ENCODE data around the gene ARHGEF39. TPM values are rescaled to one million over a fixed set of nuclear protein-coding genes. Genes with fewer than 3 reads are reported as not detected.
"Not testable (repeated sequence)": the region's sequence is repeated elsewhere in the genome, so short reads cannot be mapped to it uniquely, and the experiment has no call there.

The ARHGEF39 gene
- total RNA-seq, 1 donor = 0.10 TPM

DNA sequence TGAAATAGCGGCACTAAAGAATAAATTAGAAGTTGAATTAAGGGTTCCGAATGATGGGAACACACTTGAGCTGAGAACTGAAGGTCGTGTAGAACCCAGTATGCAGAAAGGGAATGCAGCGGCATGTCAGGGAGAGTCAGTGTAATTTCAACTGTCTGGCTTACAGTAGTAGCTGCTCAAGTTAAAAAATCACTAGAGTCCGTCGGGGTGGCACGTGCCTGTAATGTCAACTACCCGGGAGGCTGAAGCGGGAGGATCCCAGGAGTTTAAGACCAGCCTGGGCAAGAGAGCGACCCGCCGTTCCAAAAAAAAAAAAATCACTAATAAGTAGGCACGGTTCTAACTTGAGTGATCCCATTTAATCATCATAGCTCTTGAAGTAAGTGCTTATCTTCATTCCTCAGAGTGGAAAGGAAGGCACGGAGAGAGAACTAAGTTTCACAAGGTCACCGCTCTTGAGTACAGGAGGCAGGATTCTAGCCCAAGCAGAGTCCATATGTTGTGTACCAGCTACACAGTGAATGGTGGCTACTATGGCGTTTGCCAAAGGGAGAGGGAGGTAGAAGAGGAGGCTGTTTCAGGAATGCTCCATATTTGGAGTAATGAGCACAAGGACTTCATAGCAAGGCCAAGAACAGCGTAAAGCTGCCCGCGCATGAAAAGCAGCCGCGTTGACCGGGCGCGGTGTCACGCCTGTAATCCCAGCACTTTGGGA, 8.0 kb downstream of the ARHGEF39 start:
- Histone ChIP-seq H3K4me1 (ENCODE audit: insufficient read depth, low read length) (peaks cover 60% of the 10 kb centered on the region), H3K4me3 (ENCODE audit: low read length) (peak overlapping the region; percentile 87), H3K9me3 (ENCODE audit: low read depth, low read length) (no peaks in the 10 kb centered on the region), H3K27me3 (ENCODE audit: insufficient read depth, low read length) (no peaks in the 10 kb centered on the region)

DNA sequence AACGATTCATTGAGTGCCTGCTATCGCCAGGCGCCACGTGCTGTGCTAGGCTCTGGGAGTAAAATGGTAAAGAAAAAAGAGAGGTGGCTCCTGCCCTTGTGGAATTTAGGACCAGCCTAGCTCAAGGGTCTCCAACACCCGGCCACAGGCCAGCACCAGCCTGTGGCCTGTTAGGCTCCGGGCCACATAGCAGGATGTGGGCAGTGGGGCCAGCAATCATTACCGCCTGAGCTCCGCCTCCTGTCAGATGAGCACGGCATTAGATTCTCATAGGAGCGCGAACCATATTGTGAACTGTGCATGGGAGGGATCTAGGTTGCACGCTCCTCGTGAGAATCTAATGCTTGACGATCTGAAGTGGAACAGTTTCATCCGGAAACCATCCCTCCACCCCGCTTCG, 8.6 kb downstream of the ARHGEF39 start:
- Histone ChIP-seq H3K27me3 (ENCODE audit: insufficient read depth, low read length) (no peaks in the 10 kb centered on the region), H3K9me3 (ENCODE audit: low read depth, low read length) (no peaks in the 10 kb centered on the region), H3K4me3 (ENCODE audit: low read length) (no peak overlapping the region), H3K4me1 (ENCODE audit: insufficient read depth, low read length) (peaks cover 60% of the 10 kb centered on the region)

DNA sequence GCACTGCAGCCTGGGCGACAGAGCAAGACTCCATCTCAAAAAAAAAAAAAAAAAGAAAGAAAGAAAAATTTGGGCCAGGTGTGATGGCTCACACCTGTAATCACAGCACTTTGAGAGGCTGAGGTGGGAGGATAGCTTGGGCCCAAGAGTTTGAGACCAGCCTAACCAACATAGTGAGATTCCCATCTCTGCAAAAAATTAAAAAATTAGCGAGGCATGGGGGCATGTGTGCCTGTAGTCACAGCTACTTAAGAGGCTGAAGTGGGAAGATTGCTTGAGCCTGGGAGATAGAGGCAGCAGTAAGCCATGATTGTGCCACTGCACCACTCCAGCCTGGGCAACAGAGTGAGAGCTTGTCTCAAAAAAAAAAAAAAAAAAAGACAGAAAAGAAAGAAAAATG, 11.4 kb downstream of the ARHGEF39 start:
- no peak overlapping the region for H3K4me3 ChIP-seq (ENCODE audit: low read length)
- H3K9me3 ChIP-seq (ENCODE audit: low read depth, low read length) = no peaks in the 10 kb centered on the region
- H3K4me1 ChIP-seq (ENCODE audit: insufficient read depth, low read length) = peaks cover 57% of the 10 kb centered on the region
- no peaks in the 10 kb centered on the region for H3K27me3 ChIP-seq (ENCODE audit: insufficient read depth, low read length)

DNA sequence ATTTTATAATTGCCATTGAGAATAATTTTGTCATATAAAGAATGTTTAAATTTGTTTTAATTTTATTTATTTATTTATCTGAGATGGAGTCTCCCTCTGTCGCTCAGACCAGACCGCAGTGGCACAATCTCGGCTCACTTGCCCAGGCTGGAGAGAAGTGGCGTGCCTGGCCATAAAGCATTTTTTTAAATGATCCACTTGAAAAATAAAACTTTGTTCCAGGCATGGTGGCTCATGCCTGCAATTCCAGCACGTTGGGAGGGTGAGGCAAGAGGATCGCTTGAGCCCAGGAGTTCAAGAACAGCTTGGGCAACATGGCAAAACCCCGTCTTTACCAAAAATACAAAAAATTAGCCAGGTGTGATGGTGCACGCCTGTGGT, 12.2 kb downstream of the ARHGEF39 start:
- Histone ChIP-seq H3K4me1 (ENCODE audit: insufficient read depth, low read length) (peaks cover 64% of the 10 kb centered on the region), H3K4me3 (ENCODE audit: low read length) (no peak overlapping the region)

DNA sequence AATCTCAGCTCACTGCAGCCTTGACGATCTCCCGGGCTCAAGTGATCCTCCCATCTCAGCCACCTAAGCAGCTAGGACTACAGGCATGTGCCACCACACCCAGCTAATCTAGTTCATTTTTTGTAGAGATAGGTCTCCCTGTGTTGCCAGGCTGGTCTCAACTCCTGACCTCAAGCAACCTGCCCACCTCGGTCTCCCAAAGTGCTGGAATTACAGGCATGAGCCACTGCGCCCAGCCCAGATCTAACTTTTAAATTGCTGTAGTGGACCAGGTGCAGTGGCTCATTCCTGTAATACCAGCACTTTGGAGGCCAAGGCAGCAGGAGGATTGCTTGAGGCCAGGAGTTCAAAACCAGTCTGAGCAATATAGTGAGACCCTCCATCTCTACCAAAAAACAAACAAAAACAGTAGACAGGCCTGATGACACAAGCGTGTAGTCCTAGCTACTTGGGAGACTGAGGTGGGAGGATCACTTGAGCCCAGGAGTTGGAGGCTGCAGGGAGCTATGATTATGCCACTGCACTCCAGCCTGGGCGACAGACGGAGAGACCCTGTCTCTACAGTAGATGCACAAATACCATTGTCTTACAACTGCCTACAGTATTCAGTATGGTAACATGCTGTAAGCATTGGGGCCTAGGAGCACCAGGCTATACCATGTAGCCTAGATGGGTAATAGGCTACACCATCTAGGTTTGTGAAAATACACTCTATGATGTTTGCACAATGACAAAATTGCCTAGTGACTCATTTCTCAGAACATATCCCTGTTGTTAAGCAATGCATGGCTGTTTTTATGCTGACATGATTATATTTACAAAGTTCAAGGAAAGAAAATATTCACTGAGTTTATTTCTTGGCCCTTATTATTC, 12.8 kb downstream of the ARHGEF39 start:
- no peak overlapping the region for H3K4me3 ChIP-seq (ENCODE audit: low read length)
- H3K9me3 ChIP-seq (ENCODE audit: low read depth, low read length) = no peaks in the 10 kb centered on the region
- no peaks in the 10 kb centered on the region for H3K27me3 ChIP-seq (ENCODE audit: insufficient read depth, low read length)
- peaks cover 64% of the 10 kb centered on the region for H3K4me1 ChIP-seq (ENCODE audit: insufficient read depth, low read length)

More for the DNA sequence above, 12.2 kb downstream of the ARHGEF39 start:
- H3K9me3 ChIP-seq (ENCODE audit: low read depth, low read length) = no peaks in the 10 kb centered on the region
- H3K27me3 ChIP-seq (ENCODE audit: insufficient read depth, low read length) = no peaks in the 10 kb centered on the region

DNA sequence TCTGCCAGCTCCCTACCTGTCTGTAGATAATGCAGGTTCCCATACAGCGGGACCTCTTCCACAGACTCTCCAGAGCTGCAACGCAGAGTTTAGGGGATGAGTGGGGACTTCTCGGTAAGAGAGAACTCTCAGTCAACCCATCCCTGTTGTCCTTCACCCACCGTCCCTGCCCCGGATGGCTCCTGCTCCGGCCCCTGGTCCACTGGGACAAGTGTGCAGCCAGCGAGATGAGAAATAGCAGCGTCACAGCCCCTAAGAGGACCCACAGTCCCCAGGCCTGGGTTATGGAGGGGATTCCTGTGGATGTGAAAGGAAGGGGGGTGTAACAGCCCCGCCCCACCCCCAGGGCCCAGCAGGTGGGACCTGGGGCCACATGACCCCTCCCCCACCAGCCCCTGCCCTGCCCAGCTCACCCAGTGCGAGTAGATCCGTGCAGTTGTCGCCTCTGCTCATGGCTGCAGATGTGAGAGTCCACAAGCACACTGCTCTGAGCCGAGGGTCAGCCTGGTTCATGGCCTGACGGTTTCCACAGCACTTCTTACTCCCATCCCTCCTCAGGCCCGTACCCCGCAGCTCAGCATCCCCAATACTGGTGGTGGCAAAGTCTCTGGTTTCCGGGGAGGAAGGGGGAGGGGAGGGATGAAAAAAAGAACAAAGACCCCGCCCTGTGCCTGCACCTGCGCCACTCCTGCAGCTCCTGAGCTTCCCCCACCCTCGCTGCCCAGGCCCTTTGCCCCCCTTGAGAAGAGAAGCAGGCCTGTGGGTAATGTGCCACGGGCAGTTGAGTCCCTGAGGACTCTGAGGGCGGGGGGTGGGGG, 14.4 kb downstream of the ARHGEF39 start, which contains the start of gene SIT1:
SIT1 (minus strand) TSS at position 591 of the 818 bp plus-strand sequence; CDS start at position 513, 78 bp downstream.
- Histone ChIP-seq H3K4me3 (ENCODE audit: low read length) (peak within 1 kb of the TSS; percentile 51), H3K9me3 (ENCODE audit: low read depth, low read length) (no peaks in the 10 kb centered on the region), H3K27me3 (ENCODE audit: insufficient read depth, low read length) (no peaks in the 10 kb centered on the region), H3K4me1 (ENCODE audit: insufficient read depth, low read length) (peaks cover 66% of the 10 kb centered on the region)

DNA sequence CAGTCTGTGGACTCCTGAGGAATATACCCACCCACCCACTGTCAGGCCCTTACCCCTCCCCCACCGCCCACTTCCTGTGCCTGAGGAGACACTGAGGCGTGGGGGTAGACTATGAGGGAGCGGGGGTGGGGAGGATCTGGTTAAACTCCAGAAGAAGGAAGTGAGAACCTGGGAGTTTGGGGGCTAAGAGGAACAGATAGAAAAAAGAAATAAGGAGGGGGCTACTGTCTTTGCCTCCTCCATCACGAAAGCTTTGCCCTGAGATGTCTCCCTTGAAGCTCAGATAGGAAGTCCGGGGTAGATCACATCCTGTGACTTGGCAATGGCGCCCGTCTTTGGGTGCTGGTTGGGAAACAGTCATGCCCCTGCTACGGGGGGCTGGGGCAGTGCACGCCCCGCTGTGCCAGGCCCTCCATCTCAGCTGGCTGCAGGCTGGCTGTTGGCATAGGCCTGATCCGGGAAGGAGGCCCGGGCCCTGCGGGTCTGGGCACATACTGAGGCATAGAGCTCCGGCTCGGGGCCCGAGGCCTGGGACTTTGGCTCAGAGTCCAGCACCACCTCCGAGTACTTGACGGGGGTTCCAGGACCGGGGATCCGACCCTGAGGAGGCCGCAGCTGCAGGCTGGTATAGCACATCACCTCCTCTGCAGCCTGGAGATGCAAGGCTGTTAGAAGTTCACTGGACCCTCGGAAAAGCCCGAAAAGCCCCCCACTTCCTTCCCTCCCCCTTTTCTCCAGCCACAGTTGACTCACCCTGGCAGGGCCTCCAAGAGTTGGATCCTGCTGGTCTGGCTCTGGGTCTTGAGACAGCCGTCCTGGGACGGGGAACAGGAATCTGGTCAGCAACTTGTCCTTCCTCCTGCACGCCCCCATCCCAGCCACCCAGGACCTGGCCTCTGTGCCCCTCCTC, 15.3 kb downstream of the ARHGEF39 start:
- Histone ChIP-seq H3K4me1 (ENCODE audit: insufficient read depth, low read length) (peaks cover 75% of the 10 kb centered on the region), H3K27me3 (ENCODE audit: insufficient read depth, low read length) (no peaks in the 10 kb centered on the region), H3K4me3 (ENCODE audit: low read length) (peak overlapping the region; percentile 51), H3K9me3 (ENCODE audit: low read depth, low read length) (no peaks in the 10 kb centered on the region)

DNA sequence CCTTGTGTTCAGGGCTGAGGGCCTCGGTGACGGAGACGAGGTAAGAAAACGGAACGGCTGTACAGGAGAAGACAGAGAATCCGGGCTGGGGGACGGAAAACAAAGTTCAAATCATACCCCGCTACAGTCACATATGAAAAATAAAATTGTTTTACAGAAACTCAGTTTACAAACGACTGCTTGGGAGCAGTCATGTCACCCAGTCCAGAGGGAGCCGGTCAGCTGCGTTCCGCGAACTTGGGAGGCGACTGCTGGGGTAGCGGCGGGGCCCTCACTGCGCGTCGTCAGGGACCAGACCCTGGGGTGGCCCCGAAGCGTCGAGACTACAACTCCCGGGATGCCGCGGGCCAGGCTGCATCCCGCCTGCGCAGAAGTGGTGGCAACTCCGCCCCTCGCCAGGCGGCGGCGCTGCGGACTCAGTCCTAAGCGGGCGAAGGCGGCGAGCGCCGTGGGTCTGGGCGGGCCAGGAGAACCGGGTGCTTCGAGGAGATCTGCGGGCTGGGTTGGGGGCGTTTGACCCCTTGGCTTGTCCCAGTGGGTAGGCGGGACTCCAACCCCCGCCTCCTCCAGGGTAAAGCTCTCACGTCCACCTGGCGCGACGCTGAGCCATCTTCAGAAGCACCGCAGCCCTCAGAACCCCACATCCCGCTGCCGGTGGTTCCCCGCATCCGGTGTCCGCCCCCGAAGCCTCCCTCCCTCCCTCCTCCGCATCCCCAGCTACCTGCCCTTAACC, 18.3 kb downstream of the ARHGEF39 start:
- no peaks in the 10 kb centered on the region for H3K9me3 ChIP-seq (ENCODE audit: low read depth, low read length)
- peak overlapping the region; percentile 51 for H3K4me3 ChIP-seq (ENCODE audit: low read length)
- no peaks in the 10 kb centered on the region for H3K27me3 ChIP-seq (ENCODE audit: insufficient read depth, low read length)
- H3K4me1 ChIP-seq (ENCODE audit: insufficient read depth, low read length) = peaks cover 92% of the 10 kb centered on the region

DNA sequence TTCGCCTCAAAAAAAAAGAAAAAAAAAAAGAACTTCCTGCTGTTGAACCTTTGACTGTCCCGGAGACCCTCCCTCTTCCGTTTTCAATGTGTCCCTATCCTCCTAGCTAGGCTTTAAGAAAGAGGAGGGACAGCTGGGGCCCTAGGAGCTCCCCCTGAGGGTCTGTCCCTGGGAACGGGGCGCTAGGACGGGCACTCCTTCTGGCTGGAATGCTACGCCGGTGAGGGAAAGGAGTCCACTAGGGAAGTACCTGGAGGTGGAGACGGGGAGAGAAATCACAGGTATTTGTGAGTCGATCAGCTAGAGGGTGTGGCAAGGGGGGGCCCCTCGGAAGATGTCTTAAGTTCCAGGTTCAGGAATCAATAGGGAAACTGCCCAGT, 18.9 kb downstream of the ARHGEF39 start:
- Histone ChIP-seq H3K4me1 (ENCODE audit: insufficient read depth, low read length) (peaks cover 92% of the 10 kb centered on the region), H3K27me3 (ENCODE audit: insufficient read depth, low read length) (no peaks in the 10 kb centered on the region), H3K4me3 (ENCODE audit: low read length) (peak overlapping the region; percentile 51), H3K9me3 (ENCODE audit: low read depth, low read length) (no peaks in the 10 kb centered on the region)

DNA sequence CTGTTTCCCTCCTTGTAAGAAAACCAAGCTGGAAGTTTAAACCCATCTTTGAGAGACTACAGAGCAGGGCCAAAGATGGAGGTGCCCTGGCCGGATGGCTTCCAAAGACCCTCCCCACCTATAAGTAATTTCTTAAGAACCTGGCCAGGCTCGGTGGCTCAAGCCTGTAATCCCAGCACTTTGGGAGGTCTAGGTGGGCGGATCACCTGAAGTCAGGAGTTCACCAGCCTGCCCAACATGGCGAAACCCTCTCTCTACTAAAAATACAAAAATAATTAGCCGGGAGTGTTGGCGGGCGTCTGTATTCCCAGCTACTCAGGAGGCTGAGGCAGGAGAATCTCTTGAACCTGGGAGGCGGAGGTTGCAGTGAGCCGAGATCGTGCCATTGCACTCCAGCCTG, 19.3 kb downstream of the ARHGEF39 start:
- peak overlapping the region; percentile 51 for H3K4me3 ChIP-seq (ENCODE audit: low read length)

DNA sequence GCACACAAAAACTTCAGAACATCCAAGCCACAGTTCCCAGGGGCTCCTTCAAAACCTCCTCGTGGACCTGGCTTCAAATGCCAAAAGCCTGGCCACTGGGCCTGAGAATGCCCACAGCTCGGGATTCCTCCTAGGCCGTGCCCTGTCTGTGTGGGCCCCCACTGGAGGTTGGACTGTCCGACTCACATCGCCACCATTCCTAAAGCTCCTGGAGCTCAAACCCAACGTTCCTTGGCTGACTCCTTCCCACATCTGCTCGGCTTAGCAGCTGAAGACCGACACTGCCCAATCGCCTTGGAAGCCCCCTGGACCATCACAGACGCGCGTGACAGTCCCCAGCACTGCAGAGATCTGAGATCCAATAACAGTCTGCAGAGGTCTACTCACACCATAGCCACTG, 21.9 kb downstream of the ARHGEF39 start:
- no peaks in the 10 kb centered on the region for H3K27me3 ChIP-seq (ENCODE audit: insufficient read depth, low read length)
- no peak overlapping the region for H3K4me3 ChIP-seq (ENCODE audit: low read length)
- peaks cover 95% of the 10 kb centered on the region for H3K4me1 ChIP-seq (ENCODE audit: insufficient read depth, low read length)
- H3K9me3 ChIP-seq (ENCODE audit: low read depth, low read length) = no peaks in the 10 kb centered on the region

More for the DNA sequence above, 19.3 kb downstream of the ARHGEF39 start:
- peaks cover 92% of the 10 kb centered on the region for H3K4me1 ChIP-seq (ENCODE audit: insufficient read depth, low read length)
- H3K27me3 ChIP-seq (ENCODE audit: insufficient read depth, low read length); H3K9me3 ChIP-seq (ENCODE audit: low read depth, low read length): not testable (repeated sequence)

DNA sequence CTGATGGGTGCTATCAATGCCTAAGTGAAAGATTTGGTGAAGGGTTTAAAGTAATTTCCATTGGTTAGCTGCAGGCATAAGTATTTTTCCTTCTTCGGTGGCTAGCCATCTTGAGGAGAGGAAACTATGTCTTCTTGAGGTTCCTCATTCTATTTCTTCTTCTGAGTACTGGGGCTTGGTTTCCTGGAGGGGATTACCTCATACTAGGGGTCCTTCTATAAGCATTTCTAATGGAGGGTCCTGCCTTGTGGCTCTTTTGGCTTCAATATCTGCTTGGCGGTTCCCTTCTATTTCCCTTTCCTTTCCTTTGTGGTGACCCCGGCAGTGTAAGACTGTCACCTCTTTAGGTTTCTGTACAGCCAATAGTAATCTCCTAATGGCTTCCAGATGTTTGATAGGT, 23.5 kb downstream of the ARHGEF39 start:
- H3K27me3 ChIP-seq (ENCODE audit: insufficient read depth, low read length); H3K9me3 ChIP-seq (ENCODE audit: low read depth, low read length); H3K4me3 ChIP-seq (ENCODE audit: low read length): not testable (repeated sequence)
- H3K4me1 ChIP-seq (ENCODE audit: insufficient read depth, low read length) = peaks cover 97% of the 10 kb centered on the region

DNA sequence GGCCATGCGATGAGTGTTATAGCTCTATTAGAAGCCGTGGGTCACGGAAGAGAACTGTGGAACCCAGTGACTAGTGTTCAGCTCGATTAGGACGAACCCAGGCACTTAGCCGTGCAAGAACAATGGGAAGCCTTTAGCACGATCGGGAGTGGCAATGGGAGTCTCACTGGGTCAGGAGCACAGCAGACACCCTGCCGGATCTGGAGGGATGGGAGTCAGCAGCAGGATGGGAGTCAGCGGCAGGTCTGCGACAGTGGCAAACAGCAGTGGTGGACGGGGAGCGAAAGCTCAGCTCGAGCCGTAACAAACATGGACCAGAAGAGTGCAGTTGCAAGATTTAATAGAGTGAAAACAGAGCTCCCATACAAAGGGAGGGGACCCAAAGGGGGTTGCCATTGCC, 24.6 kb downstream of the ARHGEF39 start:
- peaks cover 98% of the 10 kb centered on the region for H3K4me1 ChIP-seq (ENCODE audit: insufficient read depth, low read length)
- H3K27me3 ChIP-seq (ENCODE audit: insufficient read depth, low read length); H3K4me3 ChIP-seq (ENCODE audit: low read length); H3K9me3 ChIP-seq (ENCODE audit: low read depth, low read length): not testable (repeated sequence)

DNA sequence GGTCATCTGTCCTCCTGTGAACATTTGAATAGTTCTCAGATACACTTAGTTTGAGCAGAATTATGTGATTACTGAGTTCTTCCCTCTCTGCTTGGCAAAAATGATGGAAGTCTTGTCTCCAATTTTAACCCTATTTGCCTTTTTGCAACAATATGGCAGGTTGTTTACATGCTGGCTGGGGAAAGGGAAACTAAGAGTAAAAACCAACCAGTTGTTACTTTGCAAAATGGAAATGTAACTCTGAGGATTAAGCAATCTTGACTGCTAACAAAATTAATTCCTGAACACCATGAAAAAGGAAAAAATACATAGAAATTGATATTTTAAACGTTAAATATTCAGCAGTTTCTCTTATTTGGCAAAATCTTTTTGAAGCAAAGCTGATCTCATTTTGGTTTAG, 25.4 kb downstream of the ARHGEF39 start:
- no peak overlapping the region for H3K4me3 ChIP-seq (ENCODE audit: low read length)
- H3K4me1 ChIP-seq (ENCODE audit: insufficient read depth, low read length) = peaks cover 98% of the 10 kb centered on the region

More for the DNA sequence above, 25.4 kb downstream of the ARHGEF39 start:
- no peaks in the 10 kb centered on the region for H3K9me3 ChIP-seq (ENCODE audit: low read depth, low read length)
- H3K27me3 ChIP-seq (ENCODE audit: insufficient read depth, low read length) = no peaks in the 10 kb centered on the region
